ENCODE data around the gene ZNF280A. TPM values are rescaled to one million over a fixed set of nuclear protein-coding genes. Genes with fewer than 3 reads are reported as not detected.

Gene ZNF280A
- polyA plus RNA-seq, 1 donor from 2014 or later: not detected

DNA sequence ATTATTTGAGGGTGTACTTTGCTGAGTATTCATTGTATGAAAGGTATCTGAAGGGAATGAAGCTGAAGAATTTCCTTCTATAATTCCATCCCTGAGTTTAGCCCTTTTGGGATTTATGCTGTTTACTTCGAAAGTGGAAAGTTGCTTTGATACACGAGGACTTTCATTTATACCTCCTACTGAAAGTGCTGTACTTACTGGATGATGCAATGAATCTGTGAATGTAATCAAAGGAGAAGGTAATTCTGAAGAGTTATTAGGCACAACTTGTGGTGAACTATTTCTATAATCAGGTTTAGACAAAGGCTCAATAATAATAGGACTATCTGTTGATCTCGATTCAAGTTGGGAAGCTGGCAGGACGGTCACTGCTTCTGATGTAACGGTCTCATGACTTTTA is 31.3 kb downstream of the ZNF280A start:
- Histone ChIP-seq H3K9ac (ENCODE audit: low read length) (no peak overlapping the region), H4K20me1 (ENCODE audit: insufficient read depth) (no peaks in the 10 kb centered on the region), H3K4me2 (ENCODE audit: low read length) (no peak overlapping the region), H2AFZ (ENCODE audit: low read depth, low read length) (no peak overlapping the region), H3K79me2 (replicated peaks; ENCODE audit: insufficient read depth, low read length) (no peaks in the 10 kb centered on the region), H3K9me3 (ENCODE audit: low read length) (no peaks in the 10 kb centered on the region), H3K4me3 (ENCODE audit: low read length) (no peak overlapping the region), H3K36me3 (ENCODE audit: insufficient read depth, low read length) (peaks cover 19% of the 10 kb centered on the region), H3K27me3 (ENCODE audit: insufficient read depth, low read depth, low read length) (no peaks in the 10 kb centered on the region), H3F3A (ENCODE audit: insufficient read depth, low read length, poor library complexity, severe bottlenecking) (no peaks in the 10 kb centered on the region), H3K27ac (ENCODE audit: low read length) (no peak overlapping the region), H3K9me2 (ENCODE audit: insufficient read depth, low read length) (no peaks in the 10 kb centered on the region)
- TF ChIP-seq TAF1 (IDR thresholded peaks at IDR 0.05; ENCODE audit: low read depth): no peak
- TF ChIP-seq REST (IDR thresholded peaks at IDR 0.05; ENCODE audit: borderline replicate concordance): no peak
- no peak for TF ChIP-seq CTCF (IDR thresholded peaks at IDR 0.05; ENCODE audit: poor library complexity, severe bottlenecking)
- TF ChIP-seq EZH2 (IDR thresholded peaks at IDR 0.05; ENCODE audit: borderline replicate concordance, insufficient read depth, low read length, poor library complexity, severe bottlenecking): no peak
- TF ChIP-seq RAD21 (conservative IDR thresholded peaks at IDR 0.05): no peak
- TF ChIP-seq MXI1 (conservative IDR thresholded peaks at IDR 0.05; ENCODE audit: poor library complexity, severe bottlenecking): no peak
- no peak for TF ChIP-seq SMC3 (conservative IDR thresholded peaks at IDR 0.05; ENCODE audit: poor library complexity)
- TF ChIP-seq POLR2AphosphoS5 (IDR thresholded peaks at IDR 0.05): no peak
- no peak for TF ChIP-seq EP300 (conservative IDR thresholded peaks at IDR 0.05; ENCODE audit: poor library complexity, severe bottlenecking)

GRCh38 chr22:22487869-22488597 is 32.0 kb downstream of the ZNF280A start:
- Histone ChIP-seq H3K4me3 (ENCODE audit: low read length) (no peak overlapping the region), H3K4me2 (ENCODE audit: low read length) (no peak overlapping the region), H3K36me3 (ENCODE audit: insufficient read depth, low read length) (peaks cover 12% of the 10 kb centered on the region), H3K79me2 (replicated peaks; ENCODE audit: insufficient read depth, low read length) (no peaks in the 10 kb centered on the region), H3K9me2 (ENCODE audit: insufficient read depth, low read length) (no peaks in the 10 kb centered on the region), H3F3A (ENCODE audit: insufficient read depth, low read length, poor library complexity, severe bottlenecking) (no peaks in the 10 kb centered on the region), H4K20me1 (ENCODE audit: insufficient read depth) (no peaks in the 10 kb centered on the region), H3K9me3 (ENCODE audit: low read length) (no peaks in the 10 kb centered on the region), H3K9ac (ENCODE audit: low read length) (no peak overlapping the region), H2AFZ (ENCODE audit: low read depth, low read length) (no peak overlapping the region), H3K27me3 (ENCODE audit: insufficient read depth, low read depth, low read length) (no peaks in the 10 kb centered on the region), H3K27ac (ENCODE audit: low read length) (no peak overlapping the region)
- no peak for TF ChIP-seq EZH2 (IDR thresholded peaks at IDR 0.05; ENCODE audit: borderline replicate concordance, insufficient read depth, low read length, poor library complexity, severe bottlenecking)
- no peak for TF ChIP-seq POLR2AphosphoS5 (IDR thresholded peaks at IDR 0.05)
- TF ChIP-seq SMC3 (conservative IDR thresholded peaks at IDR 0.05; ENCODE audit: poor library complexity): no peak
- no peak for TF ChIP-seq REST (IDR thresholded peaks at IDR 0.05; ENCODE audit: borderline replicate concordance)
- no peak for TF ChIP-seq RAD21 (conservative IDR thresholded peaks at IDR 0.05)
- no peak for TF ChIP-seq MXI1 (conservative IDR thresholded peaks at IDR 0.05; ENCODE audit: poor library complexity, severe bottlenecking)
- TF ChIP-seq EP300 (conservative IDR thresholded peaks at IDR 0.05; ENCODE audit: poor library complexity, severe bottlenecking): no peak
- TF ChIP-seq CTCF (IDR thresholded peaks at IDR 0.05; ENCODE audit: poor library complexity, severe bottlenecking): no peak
- TF ChIP-seq TAF1 (IDR thresholded peaks at IDR 0.05; ENCODE audit: low read depth): no peak
